ENCODE results near the gene XIRP1. TPM values are rescaled to one million over a fixed set of nuclear protein-coding genes. Genes with fewer than 3 reads are reported as not detected.

Gene XIRP1
- total RNA-seq, 2 experiments from 2014 or later, result not detected

GRCh38 chr3:39144748-39145380 is 47.5 kb downstream of the XIRP1 start:
- ChIA-PET CTCF (ENCODE audit: unreplicated experiment) (no interaction called here), POLR2A (interaction anchor here (0.9 to 1.8 kb wide), 3 partner anchors 11 to 21 kb away, joined by 4 to 6 read pairs (median 5); no protein-coding TSS in a partner anchor)
- no peak overlapping the region for H2AFZ ChIP-seq (ENCODE audit: low read length)
- intact Hi-C loops (cut with micrococcal nuclease; ENCODE audit: unreplicated experiment), result loop anchor here (5.0 kb wide), 1 partner anchor 58 kb away; no protein-coding TSS in a partner anchor
- DNase-seq (ENCODE audit: low spot score), result no peak
- H3K36me3 ChIP-seq (ENCODE audit: insufficient read depth, low read length), result peaks cover 67% of the 10 kb centered on the region
- H3K9me2 ChIP-seq (ENCODE audit: insufficient read depth, low read length), result no peaks in the 10 kb centered on the region
- H3K4me1 ChIP-seq (ENCODE audit: insufficient read depth, low read length, poor library complexity, severe bottlenecking), result peaks cover 64% of the 10 kb centered on the region
- H3K4me3 ChIP-seq (ENCODE audit: low read depth, low read length, poor library complexity, severe bottlenecking), result no peak overlapping the region
- no peak for TF ChIP-seq CTCF (conservative IDR thresholded peaks at IDR 0.05; ENCODE audit: low read length)
- no TSS peak for BruUV-seq (replicated peaks)
- no peaks in the 10 kb centered on the region for H4K20me1 ChIP-seq (ENCODE audit: insufficient read depth, low read length)
- no peak overlapping the region for H3K27ac ChIP-seq (ENCODE audit: low read depth, low read length, poor library complexity, severe bottlenecking)
- H3K79me2 ChIP-seq (ENCODE audit: insufficient read depth, low read depth, low read length), result peaks cover 44% of the 10 kb centered on the region
- H3K4me2 ChIP-seq (ENCODE audit: low read length), result no peak overlapping the region
- H3K9me3 ChIP-seq (ENCODE audit: low read length), result no peaks in the 10 kb centered on the region

- H2AFZ ChIP-seq (ENCODE audit: low read length), result no peak overlapping the region
- no peaks in the 10 kb centered on the region for H4K20me1 ChIP-seq (ENCODE audit: insufficient read depth, low read length)
- H3K27ac ChIP-seq (ENCODE audit: low read depth, low read length, poor library complexity, severe bottlenecking), result no peak overlapping the region
- ChIA-PET POLR2A (interaction anchor here (0.8 to 1.8 kb wide), 2 partner anchors 14 to 21 kb away, joined by 3 to 6 read pairs; no protein-coding TSS in a partner anchor), CTCF (ENCODE audit: unreplicated experiment) (no interaction called here)
- no peak overlapping the region for H3K4me2 ChIP-seq (ENCODE audit: low read length)
- no peak for TF ChIP-seq CTCF (conservative IDR thresholded peaks at IDR 0.05; ENCODE audit: low read length)
- TF ChIP-seq EZH2phosphoT487 (IDR thresholded peaks at IDR 0.05; ENCODE audit: borderline replicate concordance, low read depth, low read length), result no peak
- no peak overlapping the region for H3K4me3 ChIP-seq (ENCODE audit: low read depth, low read length, poor library complexity, severe bottlenecking)
- no peaks in the 10 kb centered on the region for H3K9me2 ChIP-seq (ENCODE audit: insufficient read depth, low read length)
- peaks cover 58% of the 10 kb centered on the region for H3K4me1 ChIP-seq (ENCODE audit: insufficient read depth, low read length, poor library complexity, severe bottlenecking)
- intact Hi-C loops (cut with micrococcal nuclease; ENCODE audit: unreplicated experiment), result no loop called here
- no peak for DNase-seq (ENCODE audit: low spot score)
- H3K79me2 ChIP-seq (ENCODE audit: insufficient read depth, low read depth, low read length), result peaks cover 37% of the 10 kb centered on the region; the same call in 1 of the 2 replicates
- no peaks in the 10 kb centered on the region for H3K9me3 ChIP-seq (ENCODE audit: low read length)
- H3K36me3 ChIP-seq (ENCODE audit: insufficient read depth, low read length), result peaks cover 71% of the 10 kb centered on the region
- BruUV-seq (replicated peaks), result no TSS peak
Measured at GRCh38 chr3:39144095-39144747, 48.2 kb downstream of the XIRP1 start.
